ENCODE measurements around the gene ITGB1.

The ITGB1 gene

DNA sequence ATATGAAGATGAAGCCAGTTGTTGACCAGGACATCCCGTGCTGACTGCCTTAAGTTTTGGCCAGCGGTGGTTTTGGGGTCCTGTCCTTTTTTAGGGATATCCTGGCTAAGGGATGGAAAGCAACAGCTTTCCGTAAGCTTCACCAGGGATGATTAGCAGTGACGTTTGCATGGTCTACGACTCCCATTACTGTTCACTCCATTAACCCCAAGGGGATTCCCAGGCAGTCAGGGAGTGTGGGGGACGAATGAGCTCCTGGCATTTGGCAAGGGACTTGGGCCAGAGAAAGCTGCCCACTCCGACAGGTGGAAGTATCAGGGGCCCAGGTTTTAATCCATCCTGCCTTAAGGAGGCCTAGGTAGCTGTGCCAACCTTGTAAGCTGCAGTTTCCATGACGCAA is 66.8 kb downstream of the ITGB1 start:
- DNase-seq (ENCODE audit: low read depth in 4 of 4, low spot score in 1 of 4), result no peak

DNA sequence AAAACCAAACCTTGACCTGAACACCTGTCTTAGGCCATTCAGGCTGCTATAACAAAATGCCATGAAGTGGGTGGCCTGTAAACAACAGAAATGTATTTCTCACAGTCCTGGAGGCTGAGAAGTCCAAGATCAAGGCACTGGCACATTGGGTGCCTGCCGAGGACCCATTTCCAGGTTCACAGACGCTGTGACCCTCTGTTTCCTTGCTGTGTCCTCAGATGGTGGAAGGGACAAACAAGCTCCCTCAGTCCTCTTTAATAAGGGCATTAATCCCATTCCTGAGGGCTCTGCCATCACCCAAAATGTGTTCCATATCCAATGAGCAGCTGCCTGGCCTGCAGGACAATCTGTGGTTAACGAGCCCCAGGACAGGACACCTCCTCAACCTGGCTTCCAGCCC is 67.6 kb downstream of the ITGB1 start:
- no peak for DNase-seq (ENCODE audit: low read depth in 4 of 4, low spot score in 1 of 4)

GRCh38 chr10:32889631-32890212 is 68.3 kb downstream of the ITGB1 start:
- no peak for DNase-seq (ENCODE audit: low read depth in 4 of 4, low spot score in 1 of 4)

- DNase-seq (ENCODE audit: low read depth in 4 of 4, low spot score in 1 of 4), result no peak
Measured at GRCh38 chr10:32888161-32888927, 69.7 kb downstream of the ITGB1 start.

DNA sequence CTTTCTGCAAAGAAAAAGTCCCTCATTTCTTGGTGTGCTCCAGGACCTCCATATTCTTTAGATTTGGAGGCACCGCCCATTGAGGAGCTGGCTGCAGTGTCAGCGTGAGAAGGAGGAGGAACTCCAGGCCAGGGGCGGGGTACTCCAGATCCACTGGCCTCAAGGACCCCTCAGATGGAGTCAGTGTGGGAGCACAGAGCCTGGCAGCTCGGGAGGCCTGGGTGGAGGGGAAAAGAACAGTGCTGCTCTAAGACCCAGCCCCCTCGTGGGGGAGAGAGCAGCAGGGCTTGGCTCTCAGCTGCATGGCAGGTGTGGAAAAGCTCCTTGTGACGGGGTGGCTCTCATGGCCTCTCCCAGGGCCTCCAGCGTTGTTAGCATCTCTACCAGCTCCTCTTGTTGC is 70.5 kb downstream of the ITGB1 start:
- DNase-seq (ENCODE audit: low read depth in 4 of 4, low spot score in 1 of 4), result no peak

DNA sequence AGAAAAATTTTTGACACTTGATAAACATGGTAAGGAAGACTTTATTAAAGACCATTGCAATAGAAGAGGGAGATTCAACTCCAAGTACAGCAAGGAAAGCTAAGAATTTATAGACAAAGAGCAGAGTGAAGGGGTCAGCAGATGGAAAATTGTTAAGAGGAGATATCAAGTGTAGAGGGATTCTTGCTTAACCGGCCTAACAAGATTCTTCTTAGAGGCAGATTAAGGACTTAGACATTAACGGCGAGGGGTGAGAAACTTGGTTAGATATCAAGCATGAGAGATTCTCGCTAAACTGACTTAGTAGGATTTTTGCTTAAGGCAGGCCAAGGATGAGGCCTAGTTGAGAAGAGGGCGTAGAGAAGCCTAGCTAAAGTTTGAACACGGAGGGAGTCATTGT is 76.0 kb downstream of the ITGB1 start:
- DNase-seq (ENCODE audit: low read depth in 4 of 4, low spot score in 1 of 4), result no peak

- DNase-seq (ENCODE audit: low read depth in 4 of 4, low spot score in 1 of 4), result no peak
Measured at GRCh38 chr10:32878646-32879045, 79.4 kb downstream of the ITGB1 start.

DNA sequence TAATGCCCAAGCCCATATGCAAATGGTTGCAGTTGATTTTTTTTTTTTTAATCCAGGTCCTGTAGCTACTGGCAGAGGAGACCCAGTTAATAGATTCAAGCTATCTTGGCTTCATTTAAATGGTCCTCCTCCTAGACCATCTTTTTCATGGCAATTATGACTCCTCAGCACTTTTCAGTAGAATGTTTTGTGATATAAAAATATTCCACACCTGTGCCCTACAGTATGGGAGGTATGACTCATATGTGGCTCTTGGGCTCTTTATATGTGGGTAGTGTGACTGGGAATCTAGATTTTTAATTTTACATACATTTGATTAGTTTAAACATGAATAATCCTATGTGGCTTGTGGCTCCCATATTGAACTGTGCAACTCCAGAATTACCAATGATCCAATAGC is 80.1 kb downstream of the ITGB1 start:
- DNase-seq (ENCODE audit: low read depth in 4 of 4, low spot score in 1 of 4), result no peak

- no peak for DNase-seq (ENCODE audit: low read depth in 4 of 4, low spot score in 1 of 4)
Measured at GRCh38 chr10:32865170-32865569, 92.9 kb downstream of the ITGB1 start.

GRCh38 chr10:32854435-32854834 is 103.6 kb downstream of the ITGB1 start:
- no peak for DNase-seq (ENCODE audit: low read depth in 4 of 4, low spot score in 1 of 4)

DNA sequence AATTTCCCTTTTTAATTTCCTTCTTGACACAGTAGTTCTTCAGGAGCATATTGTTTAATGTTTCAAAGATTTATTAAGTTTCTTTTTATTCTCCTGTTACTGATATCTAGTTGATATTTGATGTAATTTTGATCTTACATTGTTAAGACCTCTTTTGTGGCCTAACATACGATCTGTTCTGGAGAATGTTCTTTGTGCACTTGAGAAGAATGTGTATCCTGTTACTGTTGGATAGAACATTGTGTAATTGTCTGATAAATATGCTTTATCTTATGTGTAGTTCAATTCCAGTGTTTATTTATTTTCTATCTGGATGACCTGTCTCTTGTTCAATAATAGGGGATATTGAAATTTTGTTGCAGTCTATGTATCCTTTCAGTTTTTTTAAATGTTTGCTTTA is 106.7 kb downstream of the ITGB1 start:
- no peak for DNase-seq (ENCODE audit: low read depth in 4 of 4, low spot score in 1 of 4)

All from stimulated activated CD4-positive, alpha-beta T cell treated with anti-CD3 and anti-CD28 coated beads, Interleukin-1b, Interleukin-23, amount 100 ng/mL, for 24 hours (primary cell).